ENCODE results near the gene IFRD1.
"Not testable (repeated sequence)": the region's sequence is repeated elsewhere in the genome, so short reads cannot be mapped to it uniquely, and the experiment has no call there.

The IFRD1 gene

DNA sequence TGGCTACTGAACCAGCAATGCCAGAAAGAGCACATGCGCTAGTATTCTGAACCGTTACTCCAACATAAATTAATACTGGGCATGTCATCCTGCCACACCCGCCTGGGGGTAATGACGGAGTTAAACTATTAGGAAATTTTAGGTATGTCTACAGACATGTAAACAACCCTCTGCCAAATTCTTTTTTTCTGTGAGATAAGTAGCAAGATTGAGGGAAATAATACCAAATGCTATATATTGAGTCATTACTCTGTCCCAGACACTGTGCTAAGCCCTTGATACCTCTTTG is 37.9 kb downstream of the IFRD1 start:
- DNase-seq = no peak

DNA sequence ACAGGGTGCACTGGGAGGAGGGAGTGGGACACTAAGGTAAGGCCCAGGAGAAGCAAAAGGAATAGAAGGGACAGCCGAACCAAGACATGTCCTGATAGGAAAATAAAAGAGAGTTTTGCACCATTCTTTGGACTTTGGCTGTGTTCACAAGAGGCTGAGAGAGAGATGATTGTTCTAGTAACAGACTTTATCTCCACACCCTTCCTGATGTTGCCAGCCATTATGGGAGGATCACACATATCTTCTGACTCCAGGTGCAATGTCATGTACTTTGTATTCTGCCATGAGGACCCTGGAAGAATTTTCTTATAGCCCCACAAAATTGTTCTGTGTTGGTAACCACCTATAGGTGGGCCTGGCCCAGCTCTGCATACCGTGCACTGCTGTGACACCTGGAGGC is 41.9 kb downstream of the IFRD1 start:
- DNase-seq = no peak

DNA sequence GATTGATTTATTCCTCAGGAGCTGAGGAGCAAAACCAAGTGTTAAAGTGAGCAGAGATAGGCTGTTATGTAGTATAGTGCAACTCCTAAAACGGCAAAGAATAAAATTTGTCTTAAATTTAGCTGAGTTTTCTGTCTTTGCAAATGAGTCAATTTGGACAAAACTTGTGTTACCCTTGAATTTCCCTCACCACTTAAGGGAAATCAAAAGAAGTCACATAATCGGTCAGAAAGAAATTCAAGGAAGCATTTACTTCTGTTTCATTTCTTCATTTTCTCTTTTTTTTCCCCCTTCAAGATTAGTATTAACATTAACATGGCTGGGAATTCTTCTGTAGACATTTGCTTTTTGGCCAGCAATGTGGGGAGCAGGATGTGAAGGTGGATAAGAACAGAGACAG is 44.4 kb downstream of the IFRD1 start:
- no peak for DNase-seq

DNA sequence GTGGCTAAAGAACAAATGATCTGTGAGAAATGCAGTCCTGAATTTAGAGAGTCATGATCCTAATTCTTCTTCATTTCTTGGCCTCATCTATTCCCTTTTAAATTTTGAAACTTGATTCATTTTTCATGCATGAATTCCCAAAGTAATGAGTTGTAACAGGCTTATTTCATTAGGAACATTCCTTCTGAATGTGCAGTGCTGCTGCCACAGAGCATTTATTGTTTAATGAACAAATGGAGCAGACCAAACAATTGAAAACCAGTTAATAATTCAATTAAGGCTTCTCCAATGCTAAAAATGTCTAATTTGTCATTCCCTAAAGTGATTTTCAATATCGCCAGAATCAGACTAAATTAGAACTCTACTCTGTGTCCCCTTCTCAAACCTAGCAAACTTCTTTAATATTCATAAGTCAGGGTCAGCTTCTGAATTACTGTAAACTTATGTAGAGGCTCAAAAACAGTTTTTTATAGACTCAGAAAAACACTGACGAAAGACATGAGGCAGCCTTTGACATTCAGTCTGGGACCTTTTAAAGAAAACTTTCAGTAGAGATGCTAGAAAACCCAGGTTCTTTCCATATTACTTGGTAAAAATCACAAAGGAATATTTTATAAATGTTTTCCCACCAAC is 45.0 kb downstream of the IFRD1 start:
- no peak for DNase-seq

DNA sequence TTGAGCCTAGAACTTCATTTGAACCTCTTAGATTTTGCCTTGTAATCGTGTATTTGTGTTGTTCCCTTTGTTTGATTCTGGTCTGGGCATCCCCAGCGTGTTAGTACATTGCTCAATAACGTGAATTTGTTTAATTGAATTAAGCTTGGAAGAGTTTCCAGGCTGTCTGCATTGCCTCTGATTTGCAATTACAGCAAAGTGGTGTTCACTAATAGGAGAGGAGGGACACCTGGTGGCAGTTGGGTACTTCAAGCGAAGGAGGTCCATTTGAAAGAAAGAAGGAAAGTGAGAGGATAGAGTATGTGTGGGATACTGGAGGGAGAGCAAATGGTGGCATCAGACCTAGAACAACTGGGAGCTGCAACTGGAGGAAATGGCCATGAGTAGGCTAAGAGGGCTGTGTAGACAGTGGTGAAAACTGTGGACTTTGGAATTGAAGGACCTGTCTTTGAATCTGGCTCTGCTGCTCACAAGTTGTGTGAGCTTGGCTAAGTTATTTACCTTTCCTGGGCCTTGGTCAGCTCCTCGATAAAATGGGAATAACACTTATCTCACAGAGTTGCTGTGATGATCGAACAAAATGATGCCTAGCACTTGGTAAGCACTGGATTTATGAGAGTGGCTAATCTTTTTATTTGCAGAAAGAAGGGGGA is 45.7 kb downstream of the IFRD1 start:
- DNase-seq = peak; percentile 22 to 63

DNA sequence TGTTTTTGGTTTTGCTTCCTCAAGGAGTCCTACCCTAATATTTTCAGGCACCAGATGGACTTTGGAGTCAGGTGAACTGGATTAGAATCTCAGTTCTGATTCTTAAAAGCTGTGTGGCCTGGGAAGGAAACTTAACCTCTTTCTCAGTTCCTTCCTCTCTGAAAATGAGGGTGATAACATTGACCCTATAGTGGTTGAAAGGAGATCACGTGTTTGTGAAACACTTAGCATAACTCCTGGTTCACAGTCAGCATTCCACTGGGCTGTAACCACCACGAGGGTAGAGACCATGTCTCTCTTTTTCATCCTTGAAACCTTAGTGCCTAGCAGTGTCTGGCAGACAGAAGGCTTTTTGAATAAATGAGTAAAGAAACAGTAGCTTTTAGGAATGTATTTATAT is 47.2 kb downstream of the IFRD1 start:
- DNase-seq = no peak

DNA sequence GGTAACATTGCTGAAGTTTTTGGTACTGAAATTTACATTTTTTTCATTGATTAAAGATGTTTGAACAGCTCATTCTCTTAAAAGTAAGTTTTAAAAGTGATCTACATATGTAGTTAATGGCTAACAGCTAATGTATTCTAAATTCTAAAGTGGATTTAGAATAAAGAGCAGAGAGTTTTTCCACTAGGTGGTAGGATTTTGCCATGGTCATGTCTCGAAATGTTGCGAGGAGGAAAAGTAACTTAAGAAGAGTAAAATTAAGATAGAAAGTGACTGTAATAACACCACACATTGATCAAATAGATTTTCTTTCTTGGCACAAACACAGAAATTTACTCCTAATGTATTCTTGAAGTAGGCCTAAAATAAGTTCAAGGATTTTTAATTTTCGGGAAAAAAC is 50.4 kb downstream of the IFRD1 start:
- DNase-seq = no peak

DNA sequence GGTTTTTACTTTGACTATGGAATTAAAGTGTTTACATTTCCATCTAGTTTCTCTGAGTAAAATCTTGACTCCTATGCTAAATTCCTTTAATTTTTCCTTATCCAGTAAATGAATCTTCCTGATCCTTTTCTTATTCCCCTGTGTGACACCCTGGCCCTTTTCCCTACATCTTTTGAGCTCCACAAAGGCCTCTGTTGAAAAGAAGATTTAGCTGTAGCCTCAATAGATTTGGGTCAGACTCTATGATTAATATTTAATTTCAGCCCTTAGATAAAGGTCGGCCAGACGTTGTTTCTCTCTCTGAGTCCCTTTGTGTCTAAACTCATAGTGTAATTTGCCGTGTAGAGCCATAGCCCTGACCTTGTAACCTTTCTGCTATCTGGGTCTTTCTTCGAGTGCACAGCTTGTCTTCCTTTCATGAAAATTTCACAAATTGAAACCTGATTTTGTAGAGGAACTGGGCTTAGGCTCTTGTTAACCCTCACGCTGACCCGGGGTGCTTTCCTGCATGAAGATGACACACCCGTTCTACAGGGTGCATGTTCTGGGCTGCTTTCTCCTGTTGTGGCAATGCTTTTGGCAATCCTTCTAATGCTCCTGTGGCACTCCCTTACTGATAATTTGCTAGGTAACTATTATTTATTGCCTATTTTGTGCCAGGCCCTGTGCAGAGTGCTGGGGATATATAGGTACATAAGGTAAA is 51.7 kb downstream of the IFRD1 start:
- DNase-seq = no peak

DNA sequence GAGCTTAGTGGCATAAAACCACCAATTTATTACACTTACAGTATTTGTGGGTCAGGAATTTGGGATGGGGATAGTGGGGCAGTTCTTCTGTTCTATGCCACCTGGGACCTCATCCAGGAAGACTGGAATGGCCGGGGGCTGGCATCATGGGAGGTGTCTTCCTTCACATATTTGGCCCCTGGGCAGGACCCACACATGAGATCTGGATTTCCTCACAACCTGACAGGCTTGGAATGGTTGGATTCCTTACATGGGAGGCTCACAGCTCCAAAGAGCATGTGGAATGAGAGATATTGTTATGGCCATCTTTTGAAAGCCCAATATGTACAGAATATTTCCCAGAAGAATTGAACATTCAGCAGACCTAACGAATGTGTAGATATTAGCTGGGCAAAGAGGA is 52.4 kb downstream of the IFRD1 start:
- no peak for DNase-seq

DNA sequence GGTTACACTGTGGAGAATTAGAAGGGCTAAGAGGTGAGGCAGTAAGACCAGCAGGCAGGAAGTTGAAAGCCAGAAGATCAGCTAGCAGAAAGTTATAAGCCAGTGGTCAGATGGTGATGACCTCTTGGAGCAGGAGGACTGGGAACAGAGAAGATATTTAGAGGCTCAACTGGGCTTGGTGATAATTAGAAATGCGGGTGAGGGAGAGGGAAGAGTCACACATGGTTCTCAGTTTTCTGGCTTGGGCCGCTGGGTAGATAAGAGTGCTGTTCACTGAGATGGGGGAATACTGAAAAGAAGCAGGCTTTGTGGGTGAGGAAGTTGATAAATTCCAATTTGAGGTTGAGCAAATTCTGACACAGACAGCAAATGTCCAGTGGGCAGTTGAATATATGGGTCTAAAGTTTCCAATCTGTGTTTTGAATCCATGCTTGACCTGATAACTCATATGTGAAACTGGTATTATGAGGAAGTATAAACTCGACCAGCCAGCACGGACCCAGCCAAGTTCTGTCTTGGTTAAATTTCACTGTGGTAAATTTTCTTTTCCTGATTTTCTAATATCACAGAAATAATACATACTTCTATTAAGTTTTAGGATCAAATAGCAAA is 53.2 kb downstream of the IFRD1 start:
- DNase-seq = no peak

DNA sequence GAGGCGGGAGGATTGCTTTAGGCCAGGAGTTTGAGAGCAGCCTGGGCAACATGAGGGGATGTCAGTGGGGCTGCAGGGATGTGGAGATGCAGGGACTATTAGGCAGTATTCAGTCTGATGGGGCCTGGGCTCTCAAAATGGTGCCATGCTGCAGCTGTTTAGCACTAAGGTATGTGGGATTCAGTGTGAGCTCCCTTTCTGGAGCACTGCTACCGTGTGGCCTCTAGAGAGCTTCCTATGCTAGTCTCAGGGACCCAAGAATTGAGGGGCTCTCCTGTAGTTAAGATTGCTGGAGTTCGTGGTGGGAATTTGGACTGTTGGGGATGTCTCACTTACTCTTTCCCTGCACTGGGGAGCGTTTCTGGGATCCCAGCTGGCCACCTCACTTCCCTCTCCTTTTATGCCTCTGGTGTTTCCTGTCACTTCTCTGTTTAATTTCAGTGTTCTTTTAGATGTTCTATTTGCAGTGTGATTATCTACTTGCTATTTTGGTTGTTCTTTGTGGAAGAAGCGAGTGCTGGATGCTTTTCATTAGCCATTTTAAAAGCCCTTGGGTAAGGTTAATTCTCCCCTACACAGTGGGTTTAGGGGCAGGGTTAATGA is 53.9 kb downstream of the IFRD1 start:
- DNase-seq = no peak

DNA sequence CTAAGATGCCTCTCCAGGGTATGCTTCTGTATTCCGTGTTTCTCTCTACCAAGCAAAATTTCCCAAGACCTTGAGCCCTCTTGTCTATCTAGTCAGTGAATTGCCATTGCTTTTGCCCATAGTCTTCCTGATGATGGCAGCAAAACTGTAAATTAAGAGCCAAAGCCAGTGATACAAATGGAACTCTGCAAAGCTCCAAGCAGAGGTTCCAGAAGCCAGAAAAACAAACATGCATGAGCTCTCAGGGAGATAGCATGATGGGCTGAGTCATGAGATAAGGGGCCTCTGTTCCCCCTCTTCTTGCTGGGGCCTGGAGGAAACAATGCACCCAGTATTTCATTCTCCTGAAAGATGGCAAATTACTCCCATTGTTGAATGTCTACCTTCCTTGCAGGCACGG is 55.2 kb downstream of the IFRD1 start:
- DNase-seq = no peak

DNA sequence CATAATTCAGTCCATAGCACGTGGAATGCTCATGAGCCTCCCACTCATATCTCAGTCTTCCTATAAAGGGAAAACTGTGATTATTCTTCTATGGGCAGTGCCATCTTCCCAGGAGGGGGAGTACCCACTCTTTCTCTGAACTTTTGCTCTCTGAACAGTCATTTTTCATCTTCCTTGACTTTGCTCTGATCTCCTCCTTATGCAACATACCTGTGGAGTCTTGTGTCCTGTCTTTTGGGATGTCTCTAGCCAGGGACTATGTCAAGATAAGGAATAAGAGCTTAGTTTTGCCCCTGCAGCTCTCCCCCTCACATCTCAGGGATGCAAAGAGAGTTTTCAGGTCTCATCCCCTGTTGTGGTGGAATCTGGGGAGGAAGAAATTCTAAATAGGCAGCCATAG is 58.1 kb downstream of the IFRD1 start:
- no peak for DNase-seq

DNA sequence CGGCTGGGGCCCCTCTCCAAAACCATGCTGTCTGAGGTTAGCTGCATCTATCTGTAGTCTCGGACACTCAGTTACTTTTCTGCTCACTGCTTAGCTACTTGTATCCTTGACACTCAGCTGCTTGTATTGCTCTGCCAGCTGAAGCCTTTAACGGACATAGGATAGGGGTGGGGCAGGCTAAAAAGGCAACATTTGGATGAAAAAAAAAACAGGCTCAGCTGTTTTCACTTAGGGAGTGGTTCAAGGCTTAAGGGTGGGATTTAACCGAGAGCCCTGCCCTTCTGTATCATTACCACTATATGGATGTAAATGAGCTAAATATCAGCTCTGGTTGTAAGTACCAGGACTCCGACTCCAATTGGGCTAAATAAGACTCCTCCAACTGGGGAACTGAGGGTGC is 59.1 kb downstream of the IFRD1 start:
- DNase-seq = no peak

DNA sequence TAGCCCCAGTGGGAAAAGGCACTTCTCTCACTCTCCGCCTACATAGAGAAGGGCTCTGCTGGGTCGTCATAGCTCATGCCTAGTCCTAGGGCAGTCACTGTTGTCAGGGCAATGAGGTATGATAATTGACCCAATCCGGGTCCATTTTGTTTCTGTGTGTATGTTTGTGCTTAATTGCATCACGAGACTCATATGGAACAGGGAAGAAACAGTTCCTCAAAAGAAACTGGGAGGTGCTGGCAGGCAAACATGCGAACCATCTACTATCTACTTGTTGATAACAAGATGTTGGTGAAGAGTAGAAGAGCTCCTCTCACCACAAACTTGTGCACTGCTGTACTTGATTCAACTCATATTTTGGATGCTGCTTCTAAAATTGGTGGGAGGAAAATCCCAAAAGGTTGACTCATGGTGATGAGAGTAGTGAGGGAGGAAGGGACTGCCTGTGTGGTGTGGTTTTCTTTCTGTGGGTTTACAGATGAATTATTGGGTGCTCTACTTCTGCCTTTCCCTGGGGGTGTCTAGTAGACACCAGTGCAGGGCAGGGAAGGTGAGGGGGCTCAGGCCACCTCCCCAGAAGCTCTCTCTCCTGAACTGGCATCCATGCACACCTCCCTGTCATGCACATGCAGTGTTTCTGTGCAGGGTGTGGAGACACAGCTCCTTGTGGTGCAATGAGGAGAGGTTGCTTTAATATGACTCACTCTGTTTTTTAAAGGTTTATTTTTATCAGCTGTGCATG is 59.9 kb downstream of the IFRD1 start:
- no peak for DNase-seq

DNA sequence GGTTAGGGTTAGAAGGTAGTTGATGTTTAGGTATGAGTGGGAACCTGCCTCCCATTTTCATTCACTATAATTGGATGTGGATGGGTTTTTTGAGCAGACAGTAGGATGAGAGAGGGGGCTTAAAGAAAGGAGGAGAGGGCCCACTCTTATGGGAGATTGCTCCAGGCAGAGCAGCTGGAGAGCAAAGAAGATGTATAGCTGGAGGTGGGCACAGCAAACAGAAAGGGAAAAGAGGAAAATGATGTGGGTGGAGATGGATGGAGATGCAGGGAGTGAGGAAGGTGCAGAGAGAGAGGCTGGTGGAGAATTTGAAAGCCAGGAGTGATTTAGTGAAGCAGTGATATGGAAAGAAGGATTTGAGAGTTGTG is 60.5 kb downstream of the IFRD1 start:
- DNase-seq = no peak

DNA sequence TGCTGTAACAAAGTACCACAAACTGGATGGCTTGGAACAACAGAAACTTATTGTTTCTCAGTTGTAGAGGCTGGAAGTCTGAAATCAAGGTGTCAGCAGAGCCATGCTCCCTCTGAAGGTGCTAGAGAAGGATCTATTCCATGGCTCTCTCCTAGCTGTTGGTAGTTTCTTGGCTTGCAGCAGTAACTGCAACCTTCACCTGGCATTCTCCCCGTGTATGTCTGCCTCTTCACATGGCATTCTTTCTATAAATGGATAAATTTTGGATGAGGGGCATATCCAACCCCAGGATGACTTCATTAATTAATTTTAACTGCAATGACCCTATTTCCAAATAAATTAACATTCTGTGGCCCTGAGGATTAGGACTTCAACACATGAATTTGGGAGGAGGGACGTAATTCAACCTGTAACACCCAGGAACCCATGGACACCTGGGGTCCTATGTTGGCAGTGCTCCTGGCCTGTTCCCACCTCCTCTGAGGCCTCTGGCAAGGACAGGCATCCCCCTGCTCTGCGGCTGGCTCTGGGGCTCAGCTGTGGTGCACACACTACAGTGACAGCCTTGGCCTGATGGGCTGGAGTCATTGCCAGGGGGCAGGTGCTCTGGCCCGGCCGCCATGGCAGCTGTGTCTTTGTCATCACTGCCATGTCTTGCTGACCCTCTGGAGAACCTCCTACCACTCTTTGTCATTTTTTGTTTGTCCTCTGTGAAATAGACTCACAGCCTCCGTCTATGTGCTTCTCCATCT is 61.4 kb downstream of the IFRD1 start:
- no peak for DNase-seq

DNA sequence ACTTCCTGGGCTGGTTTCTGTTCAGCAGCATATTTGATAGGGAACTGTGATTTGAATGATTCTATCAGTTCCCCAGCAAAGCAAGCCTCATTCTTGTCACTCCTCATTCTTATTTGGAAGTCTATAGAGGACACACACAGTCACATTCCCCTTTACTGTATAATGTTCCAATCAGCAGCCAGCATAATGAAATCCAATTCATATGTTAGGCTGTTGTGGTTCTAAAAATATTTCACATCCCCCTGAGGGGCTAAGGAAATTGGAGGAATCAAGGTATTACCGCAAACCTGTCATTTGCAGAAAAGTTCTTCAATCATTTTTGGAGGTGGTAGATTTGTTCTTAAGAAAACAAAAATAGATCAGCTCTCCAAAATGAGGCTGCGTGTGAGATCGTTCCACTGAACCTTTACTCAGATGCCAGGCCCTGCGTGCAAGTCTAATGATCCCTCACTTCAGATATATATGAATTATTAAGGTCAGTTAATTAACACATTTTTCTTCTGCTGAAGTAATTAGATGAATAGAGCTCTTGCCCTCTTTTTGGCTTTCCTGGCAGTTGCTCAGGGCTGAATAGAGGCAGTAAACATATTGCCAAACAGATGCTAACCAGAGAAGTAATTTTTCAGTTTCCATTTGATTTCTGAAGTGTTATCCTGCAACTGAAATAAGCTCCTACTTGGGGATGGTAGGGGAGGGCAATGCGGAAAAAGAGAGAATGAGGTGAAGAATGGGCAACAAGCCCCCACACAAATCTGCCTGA is 62.4 kb downstream of the IFRD1 start:
- no peak for DNase-seq

DNA sequence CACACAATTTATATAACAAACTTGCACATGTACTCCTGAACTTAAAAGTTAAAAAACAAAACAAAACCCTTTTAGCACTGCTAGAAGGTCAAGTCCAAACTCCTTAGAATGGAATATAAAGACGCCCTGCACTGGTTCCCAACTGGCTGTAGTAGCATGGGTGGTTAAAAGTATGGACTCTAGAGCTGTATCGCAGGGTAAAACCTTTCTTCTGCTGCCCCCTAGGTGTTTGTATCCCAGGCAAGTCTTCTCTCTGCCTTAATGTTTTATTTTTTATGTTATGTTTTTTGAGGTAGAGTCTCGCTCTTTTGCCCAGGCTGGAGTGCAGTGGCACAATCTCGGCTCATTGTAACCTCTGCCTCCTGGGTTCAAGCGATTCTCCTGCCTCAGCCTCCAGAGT is 65.7 kb downstream of the IFRD1 start:
- no peak for DNase-seq

DNA sequence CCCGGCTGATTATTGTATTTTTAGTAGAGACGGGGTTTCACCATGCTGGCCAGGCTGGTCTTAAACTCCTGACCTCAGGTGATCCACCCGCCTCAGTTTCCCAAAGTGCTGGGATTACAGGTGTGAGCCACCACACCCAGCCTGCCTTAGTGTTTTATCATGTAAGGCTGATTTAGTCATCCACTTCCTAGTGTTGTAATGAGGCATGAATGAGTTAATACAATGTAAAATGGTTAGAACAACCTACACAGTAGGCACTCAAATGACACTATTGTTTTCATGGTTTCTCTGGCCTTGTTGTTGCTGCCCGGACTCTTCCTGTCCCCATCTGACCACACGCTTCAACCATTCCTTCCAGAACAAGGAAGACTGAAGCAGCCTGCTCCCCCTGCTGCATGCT is 66.2 kb downstream of the IFRD1 start:
- not testable (repeated sequence) for DNase-seq

DNA sequence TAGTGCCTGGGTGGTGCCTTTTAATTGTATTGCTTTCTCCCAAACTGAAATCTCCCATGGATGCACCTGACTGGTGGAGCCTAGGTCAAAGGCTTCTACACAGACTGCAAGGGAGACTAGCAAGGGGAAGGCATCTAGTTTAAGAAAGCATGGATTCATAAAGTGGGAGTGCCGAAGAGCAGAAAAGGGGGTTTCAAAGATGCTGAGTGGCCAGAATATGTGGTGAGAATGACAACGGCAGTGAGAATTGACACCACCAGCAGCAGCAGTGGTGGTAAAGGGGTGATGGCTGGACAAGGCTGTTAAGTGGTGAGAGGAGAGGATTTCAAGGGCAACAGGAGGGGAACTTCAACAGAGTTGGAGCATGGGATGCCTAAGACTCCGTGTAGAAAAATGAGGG is 67.2 kb downstream of the IFRD1 start:
- DNase-seq = no peak

DNA sequence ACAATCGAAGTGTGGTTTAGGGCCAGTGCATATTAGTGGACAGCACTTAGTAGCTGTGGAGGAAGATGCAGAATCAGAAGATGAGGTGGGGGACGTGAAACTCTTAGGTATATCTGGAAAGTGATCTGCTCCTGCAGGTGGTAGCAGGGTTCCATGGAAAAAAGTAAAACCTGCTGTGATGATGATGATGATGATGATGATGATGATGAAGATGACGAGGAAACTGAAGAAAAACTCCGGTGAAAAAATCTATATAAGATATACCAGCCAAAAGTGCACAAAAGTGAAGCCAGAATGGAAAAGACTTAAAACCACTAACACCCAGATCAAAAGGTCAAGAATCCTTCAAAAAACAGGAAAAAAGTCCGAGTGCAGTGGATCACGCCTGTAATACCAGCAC is 70.5 kb downstream of the IFRD1 start:
- no peak for DNase-seq
